ENCODE measurements around the gene CD8B. TPM values are rescaled to one million over a fixed set of nuclear protein-coding genes. Genes with fewer than 3 reads are reported as not detected.
"Not testable (repeated sequence)": the region's sequence is repeated elsewhere in the genome, so short reads cannot be mapped to it uniquely, and the experiment has no call there.

The CD8B gene
- total RNA-seq, 1 donor from 2014 or later = 1.0 TPM

GRCh38 chr2:86836915-86837695 is 24.6 kb downstream of the CD8B start:
- intact Hi-C loops (cut with micrococcal nuclease) = not testable (repeated sequence)

DNA sequence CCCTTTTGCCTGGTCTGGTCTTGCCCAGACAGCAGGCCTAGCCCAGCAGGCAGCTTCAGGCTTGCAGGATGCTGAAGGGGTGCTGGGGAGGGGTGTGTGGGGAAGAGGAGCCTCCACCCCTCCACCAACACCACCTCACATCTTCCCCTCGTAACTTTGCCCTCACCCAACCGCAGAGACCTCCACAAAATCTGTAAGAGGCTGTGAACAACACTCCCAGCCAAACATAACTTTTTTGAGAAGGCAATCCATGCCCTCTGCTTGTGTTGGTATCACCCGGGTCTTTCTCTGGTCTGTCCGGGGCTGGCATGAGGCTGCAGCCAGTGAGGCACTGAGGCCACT is 26.2 kb downstream of the CD8B start:
- intact Hi-C loops (cut with micrococcal nuclease) = not testable (repeated sequence)

DNA sequence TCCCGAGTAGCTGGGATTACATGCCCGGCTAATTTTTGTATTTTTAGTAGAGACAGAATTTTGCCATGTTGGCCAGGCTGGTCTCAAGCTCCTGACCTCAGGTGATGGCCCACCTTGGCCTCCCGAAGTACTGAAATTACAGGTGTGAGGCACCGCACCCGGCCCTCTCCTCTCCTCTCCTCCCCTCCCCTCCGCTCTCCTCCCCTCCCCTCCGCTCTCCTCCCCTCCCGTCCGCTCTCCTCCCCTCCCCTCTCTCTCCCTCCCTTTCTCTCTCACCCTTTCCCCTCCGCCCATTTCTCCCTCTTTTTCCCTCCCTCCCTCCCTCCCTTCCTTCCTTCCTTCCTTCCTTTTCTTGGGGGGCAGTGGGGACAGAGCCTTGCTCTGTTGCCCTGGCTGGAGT is 28.4 kb downstream of the CD8B start:
- intact Hi-C loops (cut with micrococcal nuclease) = no loop called here

GRCh38 chr2:86832334-86833096 is 29.2 kb downstream of the CD8B start:
- intact Hi-C loops (cut with micrococcal nuclease) = no loop called here

GRCh38 chr2:86831537-86831936 is 30.1 kb downstream of the CD8B start:
- intact Hi-C loops (cut with micrococcal nuclease) = no loop called here

DNA sequence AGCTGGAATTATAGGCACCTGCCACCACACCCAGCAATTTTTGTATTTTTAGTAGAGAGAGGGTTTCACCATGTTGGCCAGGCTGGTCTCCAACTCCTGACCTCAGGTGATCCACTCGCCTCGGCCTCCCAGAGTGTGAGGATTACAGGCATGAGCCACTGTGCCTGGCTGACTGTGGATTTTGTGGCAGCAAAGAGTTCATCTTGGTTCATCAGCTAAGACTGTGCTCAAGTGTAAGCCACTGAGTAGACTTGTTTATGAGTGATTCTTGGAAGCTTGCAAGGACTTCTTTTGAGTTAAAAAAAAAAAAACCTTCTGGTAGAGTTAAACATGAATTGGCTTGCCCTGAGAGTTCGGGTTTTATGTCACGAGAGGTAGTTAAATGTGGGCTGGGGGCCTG is 34.7 kb downstream of the CD8B start:
- intact Hi-C loops (cut with micrococcal nuclease) = no loop called here

- intact Hi-C loops (cut with micrococcal nuclease) = no loop called here
Measured at GRCh38 chr2:86825693-86826381, 35.8 kb downstream of the CD8B start.

GRCh38 chr2:86825036-86825692 is 36.5 kb downstream of the CD8B start:
- intact Hi-C loops (cut with micrococcal nuclease) = no loop called here

DNA sequence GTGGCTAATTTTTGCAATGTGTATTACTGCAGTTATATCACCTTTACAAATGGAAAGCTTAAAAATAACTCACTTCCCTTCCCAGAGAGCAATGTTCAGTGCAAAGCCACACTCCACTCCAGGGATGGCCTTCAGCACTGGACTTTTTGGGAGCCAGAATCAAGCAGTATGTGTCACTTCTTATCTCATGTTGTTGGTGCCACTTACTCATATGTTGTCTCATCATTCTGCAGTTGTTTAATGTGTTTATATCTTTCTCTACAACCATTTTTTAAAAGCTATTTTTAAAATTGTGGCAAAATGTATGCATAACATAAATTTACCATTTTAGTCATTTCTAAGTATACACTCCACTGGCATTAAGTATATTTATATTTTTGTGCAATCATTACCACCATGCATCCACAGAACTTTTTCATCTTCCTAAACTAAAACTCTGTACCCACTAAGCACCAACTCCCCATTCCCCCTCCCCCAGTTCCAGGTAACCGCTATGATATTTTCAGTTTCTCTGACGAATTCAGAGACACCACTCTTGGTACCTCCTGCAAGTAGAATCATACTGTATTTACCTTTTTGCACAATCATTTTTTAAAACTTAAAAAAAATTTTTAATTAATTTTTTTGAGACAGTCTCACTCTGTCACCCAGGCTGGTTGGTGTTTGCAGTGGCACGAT is 38.9 kb downstream of the CD8B start:
- intact Hi-C loops (cut with micrococcal nuclease) = no loop called here

GRCh38 chr2:86821842-86822241 is 39.8 kb downstream of the CD8B start:
- intact Hi-C loops (cut with micrococcal nuclease) = no loop called here

- intact Hi-C loops (cut with micrococcal nuclease) = no loop called here
Measured at GRCh38 chr2:86821306-86821705, 40.4 kb downstream of the CD8B start.

GRCh38 chr2:86818957-86819356 is 42.7 kb downstream of the CD8B start:
- intact Hi-C loops (cut with micrococcal nuclease) = no loop called here

DNA sequence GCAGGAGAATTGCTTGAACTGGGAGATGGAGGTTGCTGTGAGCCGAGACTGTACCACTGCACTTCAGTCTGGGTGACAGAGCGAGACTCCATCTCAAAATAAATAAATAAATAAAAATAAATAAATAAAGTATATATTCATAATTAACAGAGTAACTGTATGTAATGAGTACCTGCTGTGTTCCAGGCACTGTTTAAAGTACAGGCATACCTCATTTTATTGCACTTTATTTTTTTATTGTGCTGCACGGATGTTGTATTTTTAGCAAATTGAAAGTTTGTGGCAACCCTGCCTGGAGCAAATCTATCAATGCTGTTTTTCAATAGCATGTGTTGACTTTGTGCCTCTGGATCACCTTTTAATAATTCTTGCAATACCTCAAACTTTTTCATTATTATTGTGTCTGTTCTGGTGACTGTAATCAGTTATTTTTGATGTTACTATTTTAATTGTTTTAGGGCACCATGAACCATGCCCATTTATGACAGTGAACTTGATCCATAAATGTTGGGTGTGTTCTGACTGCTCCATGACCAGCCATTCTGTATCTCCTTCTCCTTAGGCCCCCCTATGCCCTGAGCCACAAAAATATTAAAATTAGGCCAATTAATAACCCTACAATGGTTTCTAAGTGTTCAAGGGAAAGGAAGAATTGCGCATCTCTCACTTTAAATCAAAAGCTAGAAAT is 43.4 kb downstream of the CD8B start:
- intact Hi-C loops (cut with micrococcal nuclease) = no loop called here

GRCh38 chr2:86815611-86816010 is 46.1 kb downstream of the CD8B start:
- intact Hi-C loops (cut with micrococcal nuclease) = no loop called here

GRCh38 chr2:86809481-86810121 is 52.1 kb downstream of the CD8B start:
- intact Hi-C loops (cut with micrococcal nuclease) = loop anchor here (10.0 kb wide), 1 partner anchor 405 kb away; no protein-coding TSS in a partner anchor

DNA sequence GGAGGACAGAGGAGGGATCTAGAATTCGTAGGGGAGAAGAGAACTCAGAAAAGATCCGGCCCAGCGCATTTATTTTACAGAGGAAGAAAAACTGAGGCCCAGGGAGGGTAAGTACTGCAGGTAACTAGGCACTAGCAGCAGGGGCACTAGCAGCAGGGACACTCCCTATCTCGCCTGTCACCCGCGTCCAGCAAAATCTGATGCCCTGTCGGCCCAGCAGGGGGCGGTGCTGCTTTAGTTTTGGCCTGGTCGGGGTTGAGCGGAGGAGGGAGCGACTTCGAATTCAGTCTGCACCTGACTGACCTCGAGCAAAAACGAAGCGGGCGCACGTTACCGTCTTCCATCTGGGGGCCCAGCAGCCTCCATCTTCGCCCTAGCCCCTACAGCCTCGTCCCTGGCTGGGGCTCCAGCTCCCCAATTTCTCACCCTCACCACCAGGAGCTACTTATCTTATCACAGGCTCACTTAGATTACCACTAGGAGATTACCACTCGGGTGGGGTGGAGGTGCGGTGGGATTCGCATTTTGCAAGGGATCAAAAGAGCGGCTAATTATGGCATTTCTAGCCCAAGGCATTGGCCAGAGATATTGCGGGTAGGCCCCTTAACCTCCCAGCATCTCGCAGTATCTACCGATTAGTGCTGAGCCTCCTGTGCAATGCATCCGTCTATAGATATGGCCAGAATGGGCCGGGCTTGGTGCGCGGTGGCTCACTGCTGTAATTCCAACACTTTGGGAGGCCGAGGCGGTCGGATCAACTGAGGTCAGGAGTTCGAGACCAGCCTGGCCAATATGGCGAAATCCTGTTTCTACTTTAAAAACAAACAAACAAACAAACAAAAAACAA is 53.1 kb downstream of the CD8B start:
- intact Hi-C loops (cut with micrococcal nuclease) = loop anchor here (1.0 to 10.0 kb wide), 2 partner anchors 44 to 406 kb away; no protein-coding TSS in a partner anchor

DNA sequence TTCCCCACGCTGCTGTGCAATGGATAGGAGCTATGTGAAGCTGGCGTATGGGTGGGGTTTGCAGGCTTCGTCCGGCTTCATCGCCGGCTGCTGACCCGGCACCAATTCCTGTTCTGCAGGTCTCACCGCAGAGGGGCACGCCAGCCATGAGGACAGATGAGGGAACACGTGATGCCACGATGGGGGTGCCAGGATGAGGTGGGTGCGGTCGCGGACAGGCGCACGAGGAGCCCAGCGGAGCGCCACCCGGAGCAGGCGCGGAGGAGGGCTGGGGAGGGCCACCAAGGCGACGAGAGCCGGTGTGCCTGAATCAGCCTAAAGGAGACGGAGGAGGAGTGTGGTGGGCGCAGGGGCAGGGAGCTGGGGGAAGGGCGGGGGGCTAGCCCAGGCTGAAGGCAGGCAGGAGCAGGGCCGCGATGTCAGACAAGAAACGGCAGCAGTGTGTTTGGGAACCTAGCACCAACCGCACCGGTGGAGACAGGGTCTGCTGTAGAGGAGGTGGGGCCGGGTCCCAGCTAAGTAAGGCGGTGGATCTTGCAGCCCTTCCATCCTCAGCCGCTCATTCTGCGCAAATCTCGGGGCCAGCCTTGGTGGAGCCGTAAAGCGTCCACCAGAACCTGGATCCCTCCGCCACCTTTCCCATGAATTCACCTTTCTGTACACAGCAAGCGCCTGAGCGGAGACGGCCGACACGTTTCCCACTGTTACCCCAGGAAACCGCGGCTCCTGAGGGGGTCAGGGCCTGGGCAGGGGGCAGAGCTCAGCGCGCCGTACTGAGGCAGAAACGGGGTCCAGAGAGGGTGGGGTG is 54.0 kb downstream of the CD8B start:
- intact Hi-C loops (cut with micrococcal nuclease) = loop anchor here (1.0 to 10.0 kb wide), 2 partner anchors 43 to 407 kb away; no protein-coding TSS in a partner anchor

DNA sequence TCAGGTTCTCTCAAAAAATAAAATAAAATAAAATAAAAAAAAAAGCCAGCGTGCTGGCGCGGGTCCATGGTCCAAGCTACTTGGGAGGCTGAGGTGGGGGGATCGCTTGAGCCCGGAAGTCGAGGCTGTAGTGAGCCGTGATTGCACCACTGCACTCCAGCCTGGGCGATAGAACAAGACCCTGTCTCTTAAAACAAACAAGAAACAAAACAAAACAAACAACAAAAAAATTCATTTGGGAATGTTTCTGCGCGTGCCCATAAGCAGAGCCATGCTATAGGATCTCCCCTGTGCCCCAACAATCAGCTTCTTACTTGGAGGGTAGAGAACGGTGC is 54.6 kb downstream of the CD8B start:
- intact Hi-C loops (cut with micrococcal nuclease) = loop anchor here (10.0 kb wide), 1 partner anchor 408 kb away; no protein-coding TSS in a partner anchor

Data from T-helper 1 cell treated with Interleukin-12 subunit alpha and Interleukin-12 subunit beta and Interleukin-4 antibody, amounts not matched to agents 30 ng/mL and 1 ng/mL, for 36 hours (primary cell).